Stimulated activated CD4-positive, alpha-beta T cell treated with anti-CD3 and anti-CD28 coated beads, Interleukin-2, amount 100 ng/mL, for 4 hours (primary cell): ENCODE results near the gene CIAPIN1.

ENCODE experiments used
- DNase-seq: peaks from one replicate; pipeline ENCODE4 v3.0.0-alpha.2; 2020; ENCODE audit warnings: low read depth

CIAPIN1 gene

DNA sequence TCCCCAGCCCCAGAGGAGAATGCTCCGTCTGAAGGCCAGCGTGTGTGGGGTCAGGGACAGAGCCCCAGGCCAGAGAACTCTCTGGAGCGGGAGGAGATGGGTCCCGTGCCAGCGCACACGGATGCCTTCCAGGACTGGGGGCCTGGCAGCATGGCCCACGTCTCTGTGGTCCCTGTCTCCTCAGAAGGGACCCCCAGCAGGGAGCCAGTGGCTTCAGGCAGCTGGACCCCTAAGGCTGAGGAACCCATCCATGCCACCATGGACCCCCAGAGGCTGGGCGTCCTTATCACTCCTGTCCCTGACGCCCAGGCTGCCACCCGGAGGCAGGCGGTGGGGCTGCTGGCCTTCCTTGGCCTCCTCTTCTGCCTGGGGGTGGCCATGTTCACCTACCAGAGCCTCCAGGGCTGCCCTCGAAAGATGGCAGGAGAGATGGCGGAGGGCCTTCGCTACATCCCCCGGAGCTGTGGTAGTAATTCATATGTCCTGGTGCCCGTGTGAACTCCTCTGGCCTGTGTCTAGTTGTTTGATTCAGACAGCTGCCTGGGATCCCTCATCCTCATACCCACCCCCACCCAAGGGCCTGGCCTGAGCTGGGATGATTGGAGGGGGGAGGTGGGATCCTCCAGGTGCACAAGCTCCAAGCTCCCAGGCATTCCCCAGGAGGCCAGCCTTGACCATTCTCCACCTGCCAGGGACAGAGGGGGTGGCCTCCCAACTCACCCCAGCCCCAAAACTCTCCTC lies 64.5 kb downstream of the CIAPIN1 start:
- no peak for DNase-seq

- DNase-seq: no peak
Observed at GRCh38 chr16:57381791-57382534, 65.2 kb downstream of the CIAPIN1 start.

- no peak for DNase-seq
Observed at GRCh38 chr16:57380671-57381462, 66.3 kb downstream of the CIAPIN1 start.

- DNase-seq: no peak
Observed at GRCh38 chr16:57379579-57379978, 67.6 kb downstream of the CIAPIN1 start.
